Lower lobe of right lung (tissue), 2 donors: ENCODE measurements around the gene SCG3. TPM values are rescaled to one million over a fixed set of nuclear protein-coding genes. Genes with fewer than 3 reads are reported as not detected.

Source experiments
- ATAC-seq, 2 donors: fragments of 200-7000 bp; cut with Tn5 transposase; one replicate each; pipeline ENCODE4 v1.9.1; 2020 to 2022; ENCODE audit warnings: mild to moderate bottlenecking in 2 of 2, moderate library complexity in 2 of 2
- DNase-seq: peaks from one replicate; pipeline ENCODE4 v3.0.0-alpha.2; 2020
- H3K27ac ChIP-seq: fragments of 200-600 bp; one replicate; pipeline ENCODE4 v1.8.0; 2022
- H3K27me3 ChIP-seq: fragments of 200-600 bp; one replicate; pipeline ENCODE4 v1.8.0; 2022; ENCODE audit warnings: low read depth
- H3K36me3 ChIP-seq: fragments of 200-600 bp; one replicate; pipeline ENCODE4 v1.8.0; 2022; ENCODE audit warnings: mild to moderate bottlenecking
- H3K4me1 ChIP-seq: fragments of 200-600 bp; one replicate; pipeline ENCODE4 v1.8.0; 2022
- H3K4me3 ChIP-seq: fragments of 200-600 bp; one replicate; pipeline ENCODE4 v1.8.0; 2022; ENCODE audit warnings: mild to moderate bottlenecking
- H3K9me3 ChIP-seq: fragments of 200-600 bp; one replicate; pipeline ENCODE4 v1.8.0; 2022
- intact Hi-C: fragments of 100-400 bp; cut with DNase I; formaldehyde crosslinking; loops from one replicate; pipeline ENCODE4 v1.11.0; 2022
- total RNA-seq: library from RNA; stranded (reverse); fragmentation: NEBNext Ultra II Directional; extraction: Animal tissue kit (Norgen Biotek cat#: 25700); gene quantifications from one replicate; pipeline ENCODE4 v1.2.1, GENCODE V29; 2021
- TF ChIP-seq, protein P1 (sequence below): fragments of 200-600 bp; IDR thresholded peaks from one replicate; pipeline ENCODE4 v1.8.0; 2022; ENCODE audit warnings: antibody characterized with exemption, mild to moderate bottlenecking
- donor health status: DM: no; HTN: yes; CAD: no; lungs with severe emphysema.

SCG3 gene
- total RNA-seq, 1 donor from 2014 or later, result 0.18 TPM

DNA sequence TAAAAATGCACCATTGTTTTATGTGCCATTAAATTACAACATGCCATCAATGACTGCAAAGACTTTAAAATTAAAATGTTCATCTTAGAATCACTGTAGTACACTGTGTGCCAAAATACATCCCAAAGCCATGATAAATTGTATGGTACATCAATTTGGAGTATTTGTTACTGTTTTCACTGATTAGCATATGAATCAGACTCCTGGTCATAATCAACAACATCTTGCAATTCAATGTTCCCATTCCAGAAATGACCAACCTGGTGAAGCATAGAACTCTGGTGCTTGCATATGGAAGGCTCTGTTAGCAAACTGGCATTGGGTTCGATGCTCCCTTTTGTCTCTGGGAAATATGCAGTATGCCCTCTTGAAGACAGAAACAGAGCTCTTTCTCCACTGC is 33.6 kb downstream of the SCG3 start:
- Histone ChIP-seq H3K4me1 (no peaks in the 10 kb centered on the region), H3K36me3 (no peaks in the 10 kb centered on the region), H3K4me3 (no peak overlapping the region), H3K27ac (no peak overlapping the region), H3K9me3 (no peaks in the 10 kb centered on the region), H3K27me3 (no peaks in the 10 kb centered on the region)
- ATAC-seq, result no peak
- TF ChIP-seq, protein P1, sequence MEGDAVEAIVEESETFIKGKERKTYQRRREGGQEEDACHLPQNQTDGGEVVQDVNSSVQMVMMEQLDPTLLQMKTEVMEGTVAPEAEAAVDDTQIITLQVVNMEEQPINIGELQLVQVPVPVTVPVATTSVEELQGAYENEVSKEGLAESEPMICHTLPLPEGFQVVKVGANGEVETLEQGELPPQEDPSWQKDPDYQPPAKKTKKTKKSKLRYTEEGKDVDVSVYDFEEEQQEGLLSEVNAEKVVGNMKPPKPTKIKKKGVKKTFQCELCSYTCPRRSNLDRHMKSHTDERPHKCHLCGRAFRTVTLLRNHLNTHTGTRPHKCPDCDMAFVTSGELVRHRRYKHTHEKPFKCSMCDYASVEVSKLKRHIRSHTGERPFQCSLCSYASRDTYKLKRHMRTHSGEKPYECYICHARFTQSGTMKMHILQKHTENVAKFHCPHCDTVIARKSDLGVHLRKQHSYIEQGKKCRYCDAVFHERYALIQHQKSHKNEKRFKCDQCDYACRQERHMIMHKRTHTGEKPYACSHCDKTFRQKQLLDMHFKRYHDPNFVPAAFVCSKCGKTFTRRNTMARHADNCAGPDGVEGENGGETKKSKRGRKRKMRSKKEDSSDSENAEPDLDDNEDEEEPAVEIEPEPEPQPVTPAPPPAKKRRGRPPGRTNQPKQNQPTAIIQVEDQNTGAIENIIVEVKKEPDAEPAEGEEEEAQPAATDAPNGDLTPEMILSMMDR, result no peak
- no peak for DNase-seq
- intact Hi-C loops, result no loop called here

DNA sequence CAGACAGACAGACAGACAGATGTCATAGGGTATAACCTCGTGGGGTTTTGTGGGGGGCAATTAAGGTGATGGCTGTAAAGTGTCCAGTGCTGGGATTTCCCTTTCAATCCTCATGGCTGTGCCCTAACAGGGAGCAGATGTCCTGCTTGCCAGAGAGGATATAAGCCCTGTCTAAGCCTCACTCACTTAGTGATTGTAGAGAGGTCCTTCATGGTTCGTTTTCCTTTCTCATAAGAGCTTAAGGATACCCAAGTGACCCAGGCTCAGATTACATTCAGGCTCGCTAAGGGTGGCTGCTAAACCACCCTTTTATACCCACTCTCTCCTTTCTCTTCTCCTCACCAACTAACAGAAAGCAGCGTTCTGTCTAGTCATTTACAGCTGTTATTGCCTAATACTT is 36.9 kb downstream of the SCG3 start:
- Histone ChIP-seq H3K36me3 (peaks cover 2% of the 10 kb centered on the region), H3K9me3 (no peaks in the 10 kb centered on the region), H3K4me3 (no peak overlapping the region), H3K4me1 (peaks cover 10% of the 10 kb centered on the region), H3K27ac (no peak overlapping the region), H3K27me3 (no peaks in the 10 kb centered on the region)
- no peak for ATAC-seq
- intact Hi-C loops, result no loop called here
- TF ChIP-seq, protein P1, result no peak
- DNase-seq, result no peak

DNA sequence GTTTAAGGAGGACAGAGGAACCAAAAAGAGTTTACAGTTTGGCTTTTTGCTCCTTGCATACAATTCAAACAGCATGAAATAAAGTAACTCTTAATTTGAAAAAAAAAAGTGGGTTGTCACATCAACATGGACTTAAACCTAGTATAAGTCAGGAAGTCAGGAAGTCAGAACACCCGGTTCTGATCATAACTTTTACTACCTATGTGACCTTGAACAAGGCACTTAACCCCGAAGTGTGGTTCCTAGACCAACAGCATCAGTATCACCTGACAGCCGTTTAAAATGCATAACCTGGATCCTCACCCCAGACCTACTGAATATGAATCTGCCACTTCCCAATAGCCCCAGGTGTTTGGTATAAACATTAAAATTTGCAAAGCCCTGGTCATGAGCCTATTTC is 37.4 kb downstream of the SCG3 start:
- no peak overlapping the region for H3K27ac ChIP-seq
- ATAC-seq, result no peak
- TF ChIP-seq, protein P1, result no peak
- H3K4me1 ChIP-seq, result peaks cover 10% of the 10 kb centered on the region
- peaks cover 4% of the 10 kb centered on the region for H3K36me3 ChIP-seq
- H3K4me3 ChIP-seq, result no peak overlapping the region
- no peak for DNase-seq
- intact Hi-C loops, result no loop called here
- no peaks in the 10 kb centered on the region for H3K27me3 ChIP-seq
- no peaks in the 10 kb centered on the region for H3K9me3 ChIP-seq

DNA sequence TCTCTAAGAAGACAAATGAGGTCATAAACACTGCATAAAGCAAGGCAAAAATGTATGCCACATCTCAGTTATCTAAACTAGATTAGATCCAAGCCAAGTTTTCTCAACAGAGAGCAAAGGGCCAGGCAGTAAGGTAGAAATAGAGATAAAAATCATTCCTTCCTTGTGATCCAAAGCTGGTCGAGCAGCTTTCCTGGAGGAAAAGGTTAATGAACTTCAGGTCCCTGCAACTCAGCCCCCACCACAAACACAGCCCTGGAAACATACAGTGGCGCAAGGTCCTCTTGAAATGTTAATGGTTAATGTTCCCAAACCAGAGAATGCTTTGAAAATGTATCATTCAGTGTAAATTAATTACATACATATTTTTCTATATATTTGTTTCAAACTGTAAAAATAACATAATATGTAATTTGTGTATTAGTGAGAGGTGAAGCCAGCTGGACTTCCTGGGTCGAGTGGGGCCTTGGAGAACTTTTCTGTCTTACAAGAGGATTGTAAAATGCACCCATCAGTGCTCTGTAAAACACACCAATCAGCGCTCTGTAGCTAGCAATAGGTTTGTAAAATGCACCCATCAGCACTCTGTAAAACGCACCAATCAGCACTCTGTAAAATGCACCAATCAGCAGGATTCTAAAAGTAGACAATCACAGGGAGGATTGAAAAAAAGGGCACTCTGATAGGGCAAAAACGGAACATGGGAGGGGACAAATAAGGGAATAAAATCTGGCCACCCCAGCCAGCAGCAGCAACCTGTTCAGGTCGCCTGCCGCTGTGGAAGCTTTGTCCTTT is 39.1 kb downstream of the SCG3 start:
- ATAC-seq, result no peak
- intact Hi-C loops, result no loop called here
- H3K9me3 ChIP-seq, result no peaks in the 10 kb centered on the region
- DNase-seq, result no peak
- H3K36me3 ChIP-seq, result peaks cover 4% of the 10 kb centered on the region
- no peak overlapping the region for H3K27ac ChIP-seq
- no peak overlapping the region for H3K4me3 ChIP-seq
- no peaks in the 10 kb centered on the region for H3K27me3 ChIP-seq
- TF ChIP-seq, protein P1, result no peak
- peaks cover 23% of the 10 kb centered on the region for H3K4me1 ChIP-seq

DNA sequence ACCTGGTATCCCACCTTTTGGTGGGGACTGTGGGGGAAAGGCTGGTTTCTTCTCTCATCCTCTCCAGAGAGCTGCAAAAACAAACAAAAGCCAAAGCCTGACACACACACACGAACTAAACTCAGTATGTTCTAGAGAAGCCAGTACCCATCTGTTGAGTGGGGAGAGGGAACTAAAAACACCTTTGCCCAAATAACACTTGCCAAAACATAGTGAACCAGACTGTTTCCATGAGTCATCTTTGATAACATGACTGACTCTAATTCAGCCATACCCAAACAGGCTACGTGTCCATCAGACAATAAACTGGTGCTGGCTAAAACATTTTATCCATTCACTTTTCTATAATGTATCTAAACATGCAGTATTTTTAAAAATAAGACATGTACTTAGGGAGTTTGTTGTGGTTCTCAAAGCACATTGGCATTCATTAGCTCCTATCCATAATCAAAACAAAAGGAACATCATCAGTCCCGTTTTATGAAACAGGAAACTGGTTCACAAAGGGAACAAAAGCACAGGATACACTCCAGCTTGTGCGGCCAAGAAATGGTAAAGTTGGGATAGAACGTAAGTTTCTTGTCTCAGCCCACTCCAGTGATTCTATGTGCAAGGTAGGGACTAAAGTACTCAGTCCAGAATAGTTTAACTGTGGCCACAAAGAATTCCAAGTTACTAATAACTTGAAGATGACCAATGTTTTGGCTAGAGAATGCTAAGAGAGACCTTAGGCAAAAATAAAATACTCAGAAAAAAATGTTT is 40.1 kb downstream of the SCG3 start:
- peaks cover 32% of the 10 kb centered on the region for H3K4me1 ChIP-seq
- H3K27ac ChIP-seq, result peak overlapping the region; percentile 32

More for the DNA sequence above, 40.1 kb downstream of the SCG3 start:
- Histone ChIP-seq H3K4me3 (no peak overlapping the region), H3K9me3 (no peaks in the 10 kb centered on the region), H3K27me3 (no peaks in the 10 kb centered on the region), H3K36me3 (peaks cover 4% of the 10 kb centered on the region)
- DNase-seq (no peak), ATAC-seq (no peak)
- TF ChIP-seq, protein P1, result no peak
- intact Hi-C loops, result no loop called here
